ENCODE data around the gene C2CD5.
"Not testable (repeated sequence)": the region's sequence is repeated elsewhere in the genome, so short reads cannot be mapped to it uniquely, and the experiment has no call there.

The C2CD5 gene

GRCh38 chr12:22562036-22563028 lies 18.0 kb upstream of the C2CD5 start:
- H3K27ac ChIP-seq (ENCODE audit: low read depth, low read length) = no peak overlapping the region
- H3K27me3 ChIP-seq (ENCODE audit: insufficient read depth, low read length) = no peaks in the 10 kb centered on the region
- no peaks in the 10 kb centered on the region for H3K4me1 ChIP-seq (ENCODE audit: insufficient read depth, low read length)
- no peak overlapping the region for H3K9ac ChIP-seq (ENCODE audit: low read depth, low read length)
- WGBS = 86% methylated on average over 4 of the region's 4 CpGs
- H3K4me3 ChIP-seq (ENCODE audit: low read length) = no peak overlapping the region
- no peaks in the 10 kb centered on the region for H3K9me3 ChIP-seq (ENCODE audit: insufficient read depth, low read depth, low read length)
- H3K36me3 ChIP-seq (ENCODE audit: insufficient read depth, low read length) = no peaks in the 10 kb centered on the region

DNA sequence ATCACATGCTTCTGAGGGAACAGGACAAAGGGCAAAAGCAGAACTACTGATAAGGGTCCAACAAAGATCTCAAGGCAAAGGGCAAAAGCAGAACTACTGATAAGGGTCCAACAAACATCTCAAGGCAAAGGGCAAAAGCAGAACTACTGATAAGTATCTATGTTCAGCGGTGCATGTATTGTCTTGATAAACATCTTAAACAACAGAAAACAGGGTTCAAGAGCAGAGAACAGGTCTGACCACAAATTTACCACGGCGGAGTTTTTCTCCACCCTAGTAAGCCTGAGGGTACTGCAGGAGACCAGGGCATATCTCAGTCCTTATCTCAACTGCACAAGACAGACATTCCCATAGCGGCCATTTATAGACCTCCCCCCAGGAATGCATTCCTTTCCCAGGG lies 10.4 kb upstream of the C2CD5 start:
- not testable (repeated sequence) for H3K36me3 ChIP-seq (ENCODE audit: insufficient read depth, low read length); H3K27me3 ChIP-seq (ENCODE audit: insufficient read depth, low read length); H3K9ac ChIP-seq (ENCODE audit: low read depth, low read length); H3K4me3 ChIP-seq (ENCODE audit: low read length); H3K27ac ChIP-seq (ENCODE audit: low read depth, low read length)
- WGBS = 98% methylated on average over 3 of the region's 4 CpGs
- Histone ChIP-seq H3K9me3 (ENCODE audit: insufficient read depth, low read depth, low read length) (peaks cover 11% of the 10 kb centered on the region), H3K4me1 (ENCODE audit: insufficient read depth, low read length) (peaks cover 11% of the 10 kb centered on the region; the same call in 1 of the 2 replicates)

GRCh38 chr12:22551624-22552023 lies 7.3 kb upstream of the C2CD5 start:
- Histone ChIP-seq H3K9me3 (ENCODE audit: insufficient read depth, low read depth, low read length) (peaks cover 11% of the 10 kb centered on the region), H3K27me3 (ENCODE audit: insufficient read depth, low read length) (no peaks in the 10 kb centered on the region), H3K27ac (ENCODE audit: low read depth, low read length) (peak overlapping the region; percentile 18; the same call in 1 of the 2 replicates), H3K4me3 (ENCODE audit: low read length) (no peak overlapping the region), H3K36me3 (ENCODE audit: insufficient read depth, low read length) (no peaks in the 10 kb centered on the region), H3K4me1 (ENCODE audit: insufficient read depth, low read length) (peaks cover 11% of the 10 kb centered on the region; the same call in 1 of the 2 replicates), H3K9ac (ENCODE audit: low read depth, low read length) (no peak overlapping the region)

DNA sequence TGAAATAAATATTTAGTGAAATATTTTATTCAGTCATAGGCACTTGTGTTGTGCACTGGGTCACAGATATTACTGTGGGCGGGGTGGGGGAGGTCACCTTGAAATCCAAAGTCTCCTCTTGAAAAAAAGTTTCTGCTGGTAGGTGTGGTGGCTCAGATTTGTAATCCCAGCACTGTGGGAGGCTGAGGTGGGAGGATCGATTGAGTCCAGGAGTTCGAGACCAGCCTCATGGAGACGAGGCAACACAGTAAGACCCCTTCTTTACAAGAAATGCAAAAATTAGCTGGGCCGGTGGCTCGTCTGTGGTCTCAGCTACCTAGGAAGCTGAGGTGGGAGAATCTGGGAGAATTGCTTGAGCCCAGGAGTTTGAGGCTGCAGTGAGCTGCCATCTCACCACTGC lies 913 bp upstream of the C2CD5 start:
- H3K36me3 ChIP-seq (ENCODE audit: insufficient read depth, low read length) = no peaks in the 10 kb centered on the region
- H3K4me3 ChIP-seq (ENCODE audit: low read length) = 0 out of 2 replicates have a peak overlapping the region, but pooled peaks have one; percentile 78
- 98% methylated on average over 6 of the region's 6 CpGs for WGBS
- H3K27me3 ChIP-seq (ENCODE audit: insufficient read depth, low read length) = no peaks in the 10 kb centered on the region
- H3K9ac ChIP-seq (ENCODE audit: low read depth, low read length) = no peak overlapping the region
- H3K9me3 ChIP-seq (ENCODE audit: insufficient read depth, low read depth, low read length) = no peaks in the 10 kb centered on the region
- peaks cover 10% of the 10 kb centered on the region for H3K4me1 ChIP-seq (ENCODE audit: insufficient read depth, low read length)
- no peak overlapping the region for H3K27ac ChIP-seq (ENCODE audit: low read depth, low read length)

DNA sequence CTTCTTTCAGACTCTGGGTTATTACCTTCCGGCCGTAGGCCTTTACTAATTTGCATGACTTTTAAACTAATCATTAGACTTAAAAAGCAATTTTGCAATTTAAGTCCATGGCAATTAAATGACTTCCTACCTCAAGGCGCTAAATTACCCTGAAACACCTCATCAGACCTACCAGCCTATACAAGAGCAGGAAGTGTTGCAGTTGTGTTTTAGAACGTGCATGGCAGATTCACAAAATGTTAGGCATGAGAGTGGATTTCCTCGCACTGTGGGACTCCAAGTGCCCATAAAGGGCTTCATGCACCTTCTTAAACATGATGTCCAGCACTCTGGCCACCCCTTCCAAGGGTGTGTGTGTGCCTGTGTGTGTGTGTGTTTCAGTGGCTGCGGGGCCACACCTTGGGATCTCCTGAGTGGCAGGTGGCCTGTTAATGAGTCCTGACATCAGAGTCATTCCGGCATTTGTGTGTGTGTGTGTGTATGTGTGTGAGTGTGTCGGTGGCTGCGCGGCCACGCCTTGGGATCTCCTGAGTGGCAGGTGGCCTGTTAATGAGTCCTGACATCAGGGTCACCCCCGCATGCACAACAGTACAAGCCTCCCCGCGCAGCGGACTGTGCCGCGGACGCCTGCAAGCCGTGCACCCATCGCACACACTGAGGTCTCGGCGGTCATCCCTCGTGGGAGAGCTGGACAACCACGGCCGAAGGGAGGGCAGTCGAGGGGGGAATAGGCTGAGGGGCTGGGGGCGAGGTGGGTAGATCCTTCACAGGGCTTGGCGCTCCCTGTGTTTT lies 900 bp downstream of the C2CD5 start:
- Histone ChIP-seq H3K4me3 (ENCODE audit: low read length) (peak overlapping the region; percentile 78), H3K27ac (ENCODE audit: low read depth, low read length) (peak overlapping the region; percentile 88)

DNA sequence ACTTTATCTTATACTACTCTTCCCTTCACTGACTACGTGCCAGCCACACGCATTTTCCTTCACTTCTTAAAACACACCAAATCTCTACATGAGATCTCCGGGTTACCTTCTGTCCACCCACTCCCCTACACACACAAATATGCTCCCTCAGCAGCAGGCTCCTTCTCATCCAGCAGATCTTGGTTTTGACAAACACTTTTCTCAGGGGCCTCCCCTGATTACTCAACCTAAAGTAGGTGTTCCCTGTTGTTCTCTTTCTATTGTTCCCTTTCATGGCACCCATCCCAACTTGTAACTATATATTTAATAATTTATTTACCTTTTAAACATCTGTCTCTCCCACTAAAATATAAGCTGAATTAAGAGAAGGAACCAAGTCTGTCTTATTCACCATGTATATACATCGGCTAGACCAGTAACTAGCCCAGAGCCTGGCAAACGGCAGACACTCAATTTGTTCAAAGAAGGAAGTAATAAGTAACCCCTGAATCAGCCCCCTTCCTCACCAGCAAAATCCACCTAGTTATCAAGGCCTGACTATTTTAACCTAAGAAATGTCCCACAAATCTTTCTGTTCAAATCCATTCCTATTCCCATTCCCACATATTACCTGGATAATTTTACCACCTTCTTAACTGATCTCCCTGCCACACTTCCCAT lies 2.7 kb downstream of the C2CD5 start:
- Histone ChIP-seq H3K27ac (ENCODE audit: low read depth, low read length) (no peak overlapping the region), H3K36me3 (ENCODE audit: insufficient read depth, low read length) (no peaks in the 10 kb centered on the region), H3K4me3 (ENCODE audit: low read length) (no peak overlapping the region), H3K9me3 (ENCODE audit: insufficient read depth, low read depth, low read length) (no peaks in the 10 kb centered on the region), H3K9ac (ENCODE audit: low read depth, low read length) (no peak overlapping the region), H3K4me1 (ENCODE audit: insufficient read depth, low read length) (peaks cover 10% of the 10 kb centered on the region), H3K27me3 (ENCODE audit: insufficient read depth, low read length) (no peaks in the 10 kb centered on the region)
- WGBS = 90% methylated on average over 5 of the region's 5 CpGs

More for the DNA sequence above, 900 bp downstream of the C2CD5 start:
- Histone ChIP-seq H3K9ac (ENCODE audit: low read depth, low read length) (peak overlapping the region; percentile 84), H3K27me3 (ENCODE audit: insufficient read depth, low read length) (no peaks in the 10 kb centered on the region), H3K9me3 (ENCODE audit: insufficient read depth, low read depth, low read length) (no peaks in the 10 kb centered on the region), H3K4me1 (ENCODE audit: insufficient read depth, low read length) (peaks cover 10% of the 10 kb centered on the region), H3K36me3 (ENCODE audit: insufficient read depth, low read length) (no peaks in the 10 kb centered on the region)
- 15% methylated on average over 28 of the region's 28 CpGs for WGBS

DNA sequence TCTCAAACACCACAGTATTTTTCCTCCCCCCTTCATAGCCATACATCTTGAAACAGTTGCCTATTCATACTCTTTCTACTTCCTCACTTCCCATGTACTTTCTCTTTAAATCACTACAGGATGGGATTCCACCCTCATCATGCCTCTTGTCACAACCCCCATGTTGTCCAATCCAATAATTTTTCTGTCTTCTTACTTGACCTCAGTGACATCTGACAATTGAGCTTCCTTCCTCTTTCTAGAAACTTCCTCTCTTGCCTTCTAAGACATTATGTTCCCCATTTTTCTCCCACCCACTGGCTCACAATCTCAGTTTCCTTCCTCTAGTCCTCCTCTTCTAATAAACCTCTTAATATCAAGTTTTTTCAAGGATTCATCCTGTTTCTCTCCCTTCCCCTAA lies 5.3 kb downstream of the C2CD5 start:
- Histone ChIP-seq H3K9ac (ENCODE audit: low read depth, low read length) (no peak overlapping the region), H3K4me1 (ENCODE audit: insufficient read depth, low read length) (peaks cover 16% of the 10 kb centered on the region), H3K9me3 (ENCODE audit: insufficient read depth, low read depth, low read length) (no peaks in the 10 kb centered on the region), H3K36me3 (ENCODE audit: insufficient read depth, low read length) (peaks cover 9% of the 10 kb centered on the region; the same call in 1 of the 2 replicates), H3K27ac (ENCODE audit: low read depth, low read length) (no peak overlapping the region), H3K4me3 (ENCODE audit: low read length) (no peak overlapping the region), H3K27me3 (ENCODE audit: insufficient read depth, low read length) (no peaks in the 10 kb centered on the region)

DNA sequence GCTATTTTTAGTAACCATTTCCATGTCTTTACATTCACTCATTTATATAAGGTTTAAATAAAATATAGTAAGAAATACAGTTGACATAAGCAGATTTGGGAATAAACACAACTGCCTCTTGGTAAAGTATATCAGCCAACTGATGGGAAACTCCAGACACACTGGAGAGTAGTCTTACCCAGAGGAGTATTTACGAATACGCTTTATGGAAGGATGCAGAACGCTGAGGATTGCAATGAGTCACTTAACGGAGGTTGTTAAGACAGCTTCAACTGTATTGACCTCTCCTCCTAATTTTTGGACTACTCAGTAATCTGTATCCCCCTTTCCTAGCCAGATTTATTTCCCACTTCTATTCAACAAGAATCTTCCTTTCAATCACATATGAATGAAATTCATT lies 6.0 kb downstream of the C2CD5 start:
- Histone ChIP-seq H3K4me1 (ENCODE audit: insufficient read depth, low read length) (peaks cover 15% of the 10 kb centered on the region), H3K9ac (ENCODE audit: low read depth, low read length) (no peak overlapping the region), H3K36me3 (ENCODE audit: insufficient read depth, low read length) (peaks cover 14% of the 10 kb centered on the region), H3K27me3 (ENCODE audit: insufficient read depth, low read length) (no peaks in the 10 kb centered on the region), H3K9me3 (ENCODE audit: insufficient read depth, low read depth, low read length) (no peaks in the 10 kb centered on the region), H3K27ac (ENCODE audit: low read depth, low read length) (no peak overlapping the region), H3K4me3 (ENCODE audit: low read length) (no peak overlapping the region)
- WGBS = 91% methylated on average over 4 of the region's 4 CpGs

GRCh38 chr12:22536971-22537544 lies 7.3 kb downstream of the C2CD5 start:
- Histone ChIP-seq H3K4me1 (ENCODE audit: insufficient read depth, low read length) (peaks cover 6% of the 10 kb centered on the region; the same call in 1 of the 2 replicates), H3K27me3 (ENCODE audit: insufficient read depth, low read length) (no peaks in the 10 kb centered on the region), H3K27ac (ENCODE audit: low read depth, low read length) (no peak overlapping the region), H3K9ac (ENCODE audit: low read depth, low read length) (no peak overlapping the region), H3K9me3 (ENCODE audit: insufficient read depth, low read depth, low read length) (no peaks in the 10 kb centered on the region), H3K36me3 (ENCODE audit: insufficient read depth, low read length) (peaks cover 26% of the 10 kb centered on the region), H3K4me3 (ENCODE audit: low read length) (no peak overlapping the region)
- WGBS = 96% methylated on average over 2 of the region's 3 CpGs

GRCh38 chr12:22536346-22536945 lies 7.9 kb downstream of the C2CD5 start:
- WGBS = 100% methylated on average over 1 of the region's 2 CpGs
- peaks cover 31% of the 10 kb centered on the region for H3K36me3 ChIP-seq (ENCODE audit: insufficient read depth, low read length)
- no peak overlapping the region for H3K27ac ChIP-seq (ENCODE audit: low read depth, low read length)
- H3K27me3 ChIP-seq (ENCODE audit: insufficient read depth, low read length) = no peaks in the 10 kb centered on the region
- H3K9ac ChIP-seq (ENCODE audit: low read depth, low read length) = no peak overlapping the region
- H3K4me3 ChIP-seq (ENCODE audit: low read length) = no peak overlapping the region
- peaks cover 1% of the 10 kb centered on the region; the same call in 1 of the 2 replicates for H3K9me3 ChIP-seq (ENCODE audit: insufficient read depth, low read depth, low read length)
- H3K4me1 ChIP-seq (ENCODE audit: insufficient read depth, low read length) = peaks cover 6% of the 10 kb centered on the region; the same call in 1 of the 2 replicates
